Aorta (tissue), 5 donors: ENCODE data around the gene RIPOR3. TPM values are rescaled to one million over a fixed set of nuclear protein-coding genes. Genes with fewer than 3 reads are reported as not detected.
"Not testable (repeated sequence)": the region's sequence is repeated elsewhere in the genome, so short reads cannot be mapped to it uniquely, and the experiment has no call there.

ENCODE experiments used
- ATAC-seq: fragments of 200-7000 bp; cut with Tn5 transposase; one replicate; pipeline ENCODE4 v1.9.1; 2022; ENCODE audit warnings: moderate library complexity; ENCODE audit not compliant: low FRiP score
- DNase-seq, 2 donors: peaks; one replicate each; pipeline ENCODE4 v3.0.0-alpha.2; 2020
- H3K27ac ChIP-seq, 2 donors: one replicate each; pipeline ENCODE4 v1.5.1; 2013; ENCODE audit warnings: low read length in 2 of 2, mild to moderate bottlenecking in 2 of 2, moderate library complexity in 2 of 2, control low read depth in 1 of 2, inconsistent platforms in 1 of 2, low read depth in 1 of 2
- H3K27me3 ChIP-seq, 2 donors: one replicate each; pipeline ENCODE4 v1.6.1; 2013; ENCODE audit warnings: control low read depth in 1 of 2, low read length in 1 of 2, mild to moderate bottlenecking in 1 of 2, moderate library complexity in 1 of 2; ENCODE audit not compliant: insufficient read depth in 2 of 2, control insufficient read depth in 1 of 2
- H3K36me3 ChIP-seq, 2 donors: one replicate each; pipeline ENCODE4 v1.6.1; 2013; ENCODE audit warnings: control low read depth in 1 of 2, low read length in 1 of 2, mild to moderate bottlenecking in 1 of 2; ENCODE audit not compliant: insufficient read depth in 2 of 2, control insufficient read depth in 1 of 2
- H3K4me1 ChIP-seq, 2 donors: one replicate each; pipeline ENCODE4 v1.6.1; 2013; ENCODE audit warnings: low read length in 2 of 2, control low read depth in 1 of 2, mild to moderate bottlenecking in 1 of 2, moderate library complexity in 1 of 2; ENCODE audit not compliant: insufficient read depth in 2 of 2, control insufficient read depth in 1 of 2
- H3K4me3 ChIP-seq, 2 donors: one replicate each; pipeline ENCODE4 v1.5.1; 2013; ENCODE audit warnings: low read length in 2 of 2, control low read depth in 1 of 2, mild to moderate bottlenecking in 1 of 2
- H3K9me3 ChIP-seq: one replicate; pipeline ENCODE4 v1.6.1; 2013; ENCODE audit warnings: mild to moderate bottlenecking, low read length; ENCODE audit not compliant: control insufficient read depth
- WGBS, 2 donors: extraction: QIAGEN DNeasy Blood & Tissue Kit; methylation state at CpG; one replicate each; pipeline ENCODE4 v1.1.7; 2013; 5-methylcytosine and 5-hydroxymethylcytosine counted together
- intact Hi-C, 2 donors: fragments of 100-400 bp; cut with DNase I; formaldehyde crosslinking; loops; one replicate each; pipeline versions ENCODE4 v1.14.2 to v1.15.0; 2022
- polyA plus RNA-seq, 2 donors: library from polyadenylated mRNA; stranded (reverse); fragments of 200-250 nt; gene quantifications; one replicate each; pipeline ENCODE4 v1.2.3, GENCODE V29; 2013
- total RNA-seq, 2 donors: library from RNA; stranded (reverse); fragmentation: NEBNext Ultra II Directional; extraction: Animal tissue kit (Norgen Biotek cat#: 25700); gene quantifications; one replicate each; pipeline ENCODE4 v1.2.1, GENCODE V29; 2021
- donor health status: healthy with polysubstance abuse.
- donor health status: Bipolar disorder and iron deficiency.
- donor health status: DM: no; HTN: no; CAD: no.
- donor health status: DM: no; HTN: no; CAD: no.
- donor health status: DM: yes; HTN: yes; CAD: no.

RIPOR3 gene
- total and polyA plus RNA-seq, 4 donors, result 0.23 to 8.0 (median 2.3) TPM

GRCh38 chr20:50628853-50629669, 62.3 kb downstream of the RIPOR3 start:
- WGBS, 2 donors, result 78 to 83% methylated on average over 16 of the region's 16 CpGs
- ATAC-seq, result no peak
- no peaks in the 10 kb centered on the region for H3K9me3 ChIP-seq
- intact Hi-C loops, result loop anchor here in 1 of 2 donors (5.0 to 10.0 kb wide), 2 partner anchors 83 to 116 kb away; no protein-coding TSS in a partner anchor
- H3K4me3 ChIP-seq, result no peak overlapping the region
- no peaks in the 10 kb centered on the region for H3K4me1 ChIP-seq
- DNase-seq, result no peak
- H3K36me3 ChIP-seq, result no peaks in the 10 kb centered on the region
- no peaks in the 10 kb centered on the region for H3K27me3 ChIP-seq
- H3K27ac ChIP-seq, result no peak overlapping the region

GRCh38 chr20:50628332-50628731, 63.0 kb downstream of the RIPOR3 start:
- Histone ChIP-seq H3K4me1 (no peaks in the 10 kb centered on the region), H3K9me3 (no peaks in the 10 kb centered on the region), H3K36me3 (no peaks in the 10 kb centered on the region), H3K4me3 (no peak overlapping the region), H3K27ac (no peak overlapping the region), H3K27me3 (no peaks in the 10 kb centered on the region)
- ATAC-seq, result no peak
- DNase-seq, result no peak
- intact Hi-C loops, result loop anchor here in 1 of 2 donors (5.0 to 10.0 kb wide), 2 partner anchors 84 to 116 kb away; no protein-coding TSS in a partner anchor
- WGBS, 2 donors, result 80 to 83% methylated on average over 11 of the region's 11 CpGs

- no peak overlapping the region for H3K27ac ChIP-seq
- intact Hi-C loops, result loop anchor here in 1 of 2 donors (5.0 to 10.0 kb wide), 2 partner anchors 85 to 117 kb away; no protein-coding TSS in a partner anchor
- H3K4me3 ChIP-seq, result no peak overlapping the region
- WGBS, 2 donors, result 88% methylated on average over 9 of the region's 9 CpGs
- H3K4me1 ChIP-seq, result no peaks in the 10 kb centered on the region
- ATAC-seq (no peak), DNase-seq (no peak)
- H3K27me3 ChIP-seq, result no peaks in the 10 kb centered on the region
- H3K36me3 ChIP-seq, result no peaks in the 10 kb centered on the region
- no peaks in the 10 kb centered on the region for H3K9me3 ChIP-seq
Measured at GRCh38 chr20:50627747-50628146, 63.6 kb downstream of the RIPOR3 start.

- H3K27me3 ChIP-seq, result no peaks in the 10 kb centered on the region
- H3K27ac ChIP-seq, result no peak overlapping the region
- peak; percentile 74 for ATAC-seq
- no peak overlapping the region for H3K4me3 ChIP-seq
- DNase-seq, result peak in 1 of 2 donors; percentile 60
- H3K4me1 ChIP-seq, result no peaks in the 10 kb centered on the region
- H3K36me3 ChIP-seq, result no peaks in the 10 kb centered on the region
- WGBS, 2 donors, result 40 to 43% methylated on average over 15 of the region's 15 CpGs
- intact Hi-C loops, result loop anchor here in 1 of 2 donors (5.0 to 10.0 kb wide), 2 partner anchors 86 to 119 kb away; no protein-coding TSS in a partner anchor
- peaks cover under 1% of the 10 kb centered on the region for H3K9me3 ChIP-seq
Measured at GRCh38 chr20:50625986-50626677, 65.2 kb downstream of the RIPOR3 start.

GRCh38 chr20:50624351-50625016, 66.9 kb downstream of the RIPOR3 start:
- Histone ChIP-seq H3K4me3 (no peak overlapping the region), H3K36me3 (no peaks in the 10 kb centered on the region), H3K27ac (no peak overlapping the region), H3K27me3 (no peaks in the 10 kb centered on the region), H3K9me3 (peaks cover 2% of the 10 kb centered on the region), H3K4me1 (no peaks in the 10 kb centered on the region)
- ATAC-seq (peak; percentile 28), DNase-seq (no peak)
- 87 to 89% methylated on average over 18 of the region's 18 CpGs for WGBS, 2 donors
- intact Hi-C loops, result loop anchor here in 1 of 2 donors (5.0 to 10.0 kb wide), 2 partner anchors 88 to 120 kb away; no protein-coding TSS in a partner anchor

- no peaks in the 10 kb centered on the region for H3K36me3 ChIP-seq
- intact Hi-C loops, result loop anchor here in 1 of 2 donors (10.0 kb wide), 1 partner anchor 124 kb away; no protein-coding TSS in a partner anchor
Measured at GRCh38 chr20:50621068-50621665, 70.2 kb downstream of the RIPOR3 start.

GRCh38 chr20:50620459-50620858, 70.9 kb downstream of the RIPOR3 start:
- H3K27ac ChIP-seq, H3K27me3 ChIP-seq, H3K4me3 ChIP-seq, H3K9me3 ChIP-seq, ATAC-seq, H3K4me1 ChIP-seq, DNase-seq, H3K36me3 ChIP-seq: not testable (repeated sequence)
- intact Hi-C loops, result loop anchor here in 1 of 2 donors (10.0 kb wide), 1 partner anchor 124 kb away; no protein-coding TSS in a partner anchor
- 97% methylated on average over 9 of the region's 9 CpGs for WGBS, 2 donors

More at GRCh38 chr20:50621068-50621665, 70.2 kb downstream of the RIPOR3 start:
- H3K27ac ChIP-seq, result no peak overlapping the region
- H3K27me3 ChIP-seq, result no peaks in the 10 kb centered on the region
- WGBS, 2 donors, result 82 to 88% methylated on average over 4 of the region's 4 CpGs
- no peaks in the 10 kb centered on the region for H3K4me1 ChIP-seq
- DNase-seq (no peak), ATAC-seq (no peak)
- peaks cover 2% of the 10 kb centered on the region for H3K9me3 ChIP-seq
- no peak overlapping the region for H3K4me3 ChIP-seq

GRCh38 chr20:50618537-50618936, 72.8 kb downstream of the RIPOR3 start:
- Histone ChIP-seq H3K4me1 (no peaks in the 10 kb centered on the region), H3K36me3 (no peaks in the 10 kb centered on the region), H3K4me3 (no peak overlapping the region), H3K27ac (no peak overlapping the region), H3K27me3 (no peaks in the 10 kb centered on the region), H3K9me3 (peaks cover 2% of the 10 kb centered on the region)
- intact Hi-C loops, result no loop called here
- ATAC-seq, result no peak
- 93 to 95% methylated on average over 1 of the region's 1 CpG for WGBS, 2 donors
- no peak for DNase-seq
